GM19035 (cell line): Measurements from ENCODE around the gene HES2.
"Not testable (repeated sequence)": the region's sequence is repeated elsewhere in the genome, so short reads cannot be mapped to it uniquely, and the experiment has no call there.

ENCODE experiments used
- ATAC-seq: cut with Tn5 transposase; IDR thresholded peaks from one replicate; pipeline ENCODE4 v1.9.1; 2021; ENCODE audit not compliant: unreplicated experiment

Gene HES2, protein sequence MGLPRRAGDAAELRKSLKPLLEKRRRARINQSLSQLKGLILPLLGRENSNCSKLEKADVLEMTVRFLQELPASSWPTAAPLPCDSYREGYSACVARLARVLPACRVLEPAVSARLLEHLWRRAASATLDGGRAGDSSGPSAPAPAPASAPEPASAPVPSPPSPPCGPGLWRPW

DNA sequence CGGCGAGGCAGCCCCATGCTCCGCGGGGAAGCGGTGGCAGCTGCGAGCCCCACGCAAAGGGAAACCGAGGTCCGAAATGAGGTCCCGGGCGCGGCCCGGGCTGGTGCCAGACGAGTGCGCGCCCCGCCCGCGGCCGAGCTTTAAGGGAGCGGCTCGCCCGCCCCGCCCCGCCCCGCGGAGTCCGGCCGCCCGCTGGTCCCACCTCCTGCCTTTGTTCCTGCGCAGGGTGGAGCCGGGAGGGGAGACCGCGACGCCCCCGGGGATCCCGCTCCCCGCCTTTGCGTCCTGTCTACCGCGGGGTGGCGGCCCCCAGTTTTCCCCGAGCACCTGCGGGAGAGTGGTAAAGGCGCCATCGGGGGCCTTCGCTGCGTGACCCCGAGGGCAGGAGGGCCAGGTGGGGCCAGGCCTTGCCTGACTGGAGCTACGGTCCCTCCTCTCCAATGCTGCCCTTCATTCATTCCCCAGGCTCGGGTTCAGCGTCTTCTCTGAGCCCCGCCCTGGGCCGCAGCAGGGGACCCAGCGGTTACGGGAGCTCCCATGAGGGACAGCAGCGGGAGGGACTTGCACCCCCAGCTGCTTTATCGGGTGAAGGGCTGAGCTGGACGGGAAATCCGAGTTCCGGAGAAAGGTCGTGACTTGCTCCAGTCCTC lies at the start of gene HES2:
Gene HES2, minus strand, starts transcription at position 116 of the 650 bp plus-strand sequence. Its CDS starts 99 bp downstream, at position 17.
- no peak for ATAC-seq

DNA sequence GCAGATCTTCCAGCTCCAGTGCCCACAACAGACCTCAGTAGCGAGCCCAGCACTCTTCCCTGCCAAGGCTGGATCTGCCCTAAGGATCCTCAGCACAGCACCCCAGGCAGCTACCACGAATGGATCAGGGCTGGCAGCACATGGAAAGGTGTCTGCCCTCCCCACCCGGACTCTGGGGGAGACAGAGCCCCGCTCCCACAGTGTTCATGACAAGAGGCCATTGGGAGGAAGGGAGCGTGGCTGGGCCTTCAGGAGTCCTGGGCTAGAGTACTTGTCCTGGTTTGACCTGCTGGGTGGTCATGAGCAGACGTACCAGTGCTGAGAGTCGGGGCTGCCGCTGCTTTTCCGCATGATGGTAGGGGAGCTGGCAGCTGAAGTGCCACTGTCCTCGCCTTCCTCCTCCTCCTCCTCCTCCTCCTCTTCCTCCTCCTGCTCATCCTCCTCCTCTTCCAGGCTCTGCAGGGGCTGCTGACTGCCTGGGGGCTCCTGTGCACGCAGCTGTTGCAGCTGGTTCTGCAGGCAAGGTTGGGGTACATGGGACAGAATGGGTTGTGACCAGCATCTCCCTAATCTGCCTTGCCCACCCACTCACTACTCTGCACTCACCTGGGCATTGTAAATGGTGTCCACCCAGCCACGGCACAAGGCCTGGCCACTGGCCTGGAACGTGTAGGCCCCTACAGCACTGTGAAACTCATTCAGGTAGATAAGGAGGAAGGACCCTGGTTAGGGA lies 49.2 kb upstream of the HES2 start:
- ATAC-seq, result no peak

DNA sequence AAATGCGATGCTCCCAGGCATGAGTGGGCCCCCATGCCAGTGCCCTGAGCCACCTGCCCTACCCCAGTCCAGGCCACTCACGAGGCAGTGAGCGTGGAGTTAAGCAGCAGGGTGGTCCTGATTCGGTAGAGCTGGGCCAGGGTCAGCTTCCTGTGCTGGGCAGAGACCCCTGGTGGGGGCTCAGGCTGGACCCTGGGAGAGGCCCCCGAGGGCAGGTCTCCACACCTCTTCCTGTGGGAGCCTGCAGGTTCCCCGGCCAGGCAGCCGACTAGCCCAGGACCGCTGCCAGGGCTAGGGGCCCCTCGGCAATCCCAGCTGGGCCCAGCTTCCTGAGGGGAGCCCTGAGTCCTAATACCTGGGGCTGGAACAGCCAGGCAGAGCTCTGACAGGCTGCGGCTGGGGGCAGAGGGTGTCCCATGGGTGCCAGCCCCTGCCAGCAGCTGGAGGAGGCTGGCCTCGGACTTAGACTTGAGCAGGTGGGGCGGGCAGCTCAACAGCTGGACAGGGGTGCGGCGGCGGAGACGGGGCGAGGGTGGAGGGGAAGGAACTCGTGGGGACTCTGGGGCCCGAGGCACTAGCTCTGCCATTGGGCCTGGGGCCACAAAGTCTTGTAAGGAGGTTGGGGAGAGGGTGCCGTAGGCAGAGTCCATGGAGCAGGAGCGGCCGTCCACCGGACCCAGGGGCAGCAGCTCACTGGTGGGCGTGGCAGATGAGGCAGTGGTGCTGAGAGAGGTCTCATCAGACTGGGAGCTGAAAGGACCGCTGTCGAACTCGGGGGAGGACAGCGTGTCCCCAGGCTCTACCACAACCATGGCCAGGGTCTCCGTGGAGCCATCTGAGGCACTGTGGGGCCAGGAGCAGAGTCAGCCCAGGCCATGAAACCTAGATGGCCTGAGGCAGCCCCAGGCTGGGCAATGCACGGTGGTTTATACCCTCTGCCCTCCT lies 48.3 kb upstream of the HES2 start:
- no peak for ATAC-seq

DNA sequence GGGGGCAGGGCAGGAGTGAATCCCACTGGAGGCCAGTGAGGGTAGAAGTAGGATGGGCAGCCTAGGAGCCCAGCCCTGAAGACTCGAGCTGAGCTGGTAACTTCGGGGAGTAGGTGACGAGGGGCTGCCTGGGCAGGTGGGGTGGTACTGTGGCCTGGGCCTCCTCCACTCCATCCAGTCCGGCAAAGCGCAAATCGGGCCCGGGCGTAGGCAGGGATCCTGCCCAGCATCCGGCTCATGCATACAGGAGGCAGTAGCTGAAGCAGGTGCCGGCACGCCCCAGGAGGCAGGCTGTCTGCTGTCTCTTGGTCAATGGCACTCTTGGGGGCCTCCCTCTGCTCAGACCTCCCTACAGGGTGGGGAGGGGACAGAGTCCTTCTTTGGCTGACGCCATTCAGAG lies 47.5 kb upstream of the HES2 start:
- ATAC-seq, result no peak

DNA sequence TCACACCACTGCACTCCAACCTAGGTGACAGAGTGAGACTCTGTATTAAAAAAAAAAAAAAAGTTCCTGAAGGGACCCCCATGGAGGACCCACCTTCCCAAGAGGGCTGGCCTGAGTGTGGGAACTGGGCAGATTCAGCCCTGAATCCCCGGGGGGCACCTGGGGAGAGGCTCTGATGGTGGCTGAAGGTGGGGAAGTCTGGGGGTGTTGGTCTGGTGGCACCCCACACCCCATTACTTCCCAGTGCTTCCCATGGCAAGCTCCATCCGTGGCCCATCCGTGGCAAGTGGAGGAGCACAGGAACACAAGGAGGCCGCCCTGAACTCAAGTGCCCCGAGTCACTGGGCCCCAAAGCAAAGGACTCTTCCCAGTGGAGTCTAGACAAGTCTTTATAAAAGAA lies 47.0 kb upstream of the HES2 start:
- no peak for ATAC-seq

DNA sequence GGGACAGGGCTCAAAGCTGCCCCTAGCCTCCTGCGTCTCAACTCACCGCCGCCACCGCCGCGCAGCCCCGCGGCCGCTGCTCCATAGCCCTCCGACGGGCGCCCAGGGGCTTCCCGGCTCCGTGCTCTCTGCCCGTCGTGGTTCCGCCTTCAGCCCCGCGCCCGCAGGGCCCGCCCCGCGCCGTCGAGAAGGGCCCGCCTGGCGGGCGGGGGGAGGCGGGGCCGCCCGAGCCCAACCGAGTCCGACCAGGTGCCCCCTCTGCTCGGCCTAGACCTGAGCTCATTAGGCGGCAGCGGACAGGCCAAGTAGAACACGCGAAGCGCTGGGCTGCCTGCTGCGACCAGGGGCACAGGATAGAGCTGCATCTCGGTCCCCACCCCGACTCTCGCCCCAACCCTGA lies 46.3 kb upstream of the HES2 start, which contains the start of gene TNFRSF25:
Gene TNFRSF25, minus strand, starts transcription at position 151 of the 400 bp plus-strand sequence. Its CDS starts 66 bp downstream, at position 85.
- no peak for ATAC-seq

DNA sequence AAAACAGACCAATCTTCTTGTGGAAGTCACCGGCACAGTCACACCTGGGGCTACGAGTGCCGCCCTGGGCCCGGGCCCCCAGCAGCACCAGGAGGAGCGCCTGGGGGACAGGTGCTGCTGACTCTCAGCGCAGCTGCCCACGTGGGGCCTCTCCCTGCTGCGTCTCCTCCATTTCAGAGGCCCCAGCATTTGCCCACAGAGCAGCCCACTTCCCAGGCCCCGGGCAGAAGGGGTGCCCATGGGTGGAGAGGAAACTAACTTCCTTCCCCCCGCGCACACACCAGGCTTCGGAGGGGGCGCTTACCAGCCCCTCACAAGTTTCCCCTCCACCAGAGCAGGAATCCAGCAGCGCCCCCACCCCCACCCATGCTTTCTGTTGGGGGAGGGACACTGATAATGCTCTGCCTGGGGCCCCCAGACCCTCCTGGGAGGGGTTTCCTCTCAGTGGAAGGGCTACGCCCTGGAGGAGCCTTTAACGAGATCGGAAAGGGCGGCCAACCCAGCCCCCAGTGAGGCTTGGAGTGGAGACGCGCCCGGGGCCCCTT lies 45.8 kb upstream of the HES2 start:
- ATAC-seq, result no peak

DNA sequence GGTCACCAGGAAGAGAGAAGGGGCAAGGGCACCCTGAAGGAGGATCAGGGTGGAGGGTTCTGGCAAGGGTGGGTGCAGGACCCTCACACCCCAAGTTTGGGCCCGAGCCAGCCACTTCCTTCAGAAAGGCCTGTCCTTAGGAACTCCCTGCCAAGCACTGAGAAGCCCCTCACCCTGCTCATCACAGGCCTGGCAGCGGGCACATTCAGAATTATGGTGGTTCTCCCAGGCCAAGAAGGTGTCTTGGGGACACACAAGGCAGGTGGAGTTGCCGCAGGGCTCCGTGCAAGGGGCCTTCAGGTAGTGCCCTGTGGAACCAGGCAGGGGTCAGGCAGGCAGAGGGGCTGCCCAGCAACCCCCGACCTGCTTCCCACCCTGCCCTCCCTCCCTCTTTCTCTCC lies 45.2 kb upstream of the HES2 start:
- ATAC-seq, result no peak

DNA sequence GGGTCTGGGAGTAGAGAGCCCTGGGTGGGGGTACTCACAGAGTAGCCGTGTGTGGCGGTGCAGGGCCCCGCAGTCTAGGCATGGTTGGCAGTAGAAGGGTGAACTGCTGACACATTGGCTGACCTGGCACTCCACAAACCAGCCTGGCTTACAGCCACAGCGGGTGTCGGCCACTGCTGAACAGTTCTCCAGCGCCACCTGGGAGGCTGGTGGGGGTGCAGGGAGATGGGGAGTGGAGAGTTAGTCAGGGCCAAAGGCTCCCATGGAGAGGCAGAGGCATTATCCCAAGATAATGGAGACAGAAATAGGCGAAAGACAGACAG lies 44.8 kb upstream of the HES2 start:
- ATAC-seq, result no peak

DNA sequence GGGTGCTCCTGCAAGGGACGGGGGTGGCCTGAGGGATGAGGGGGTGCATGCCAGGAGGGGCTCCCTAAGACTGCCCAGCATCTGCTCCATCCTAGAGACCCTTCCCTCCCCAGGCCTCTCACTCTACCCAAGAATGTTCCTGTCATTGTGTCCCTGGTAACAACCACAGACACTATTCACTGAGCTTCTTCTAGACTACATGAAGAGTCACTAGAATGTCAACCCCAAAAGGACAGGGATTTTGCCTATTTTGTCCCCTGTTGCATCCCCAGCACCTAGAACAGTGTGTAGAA lies 43.3 kb upstream of the HES2 start:
- no peak for ATAC-seq

DNA sequence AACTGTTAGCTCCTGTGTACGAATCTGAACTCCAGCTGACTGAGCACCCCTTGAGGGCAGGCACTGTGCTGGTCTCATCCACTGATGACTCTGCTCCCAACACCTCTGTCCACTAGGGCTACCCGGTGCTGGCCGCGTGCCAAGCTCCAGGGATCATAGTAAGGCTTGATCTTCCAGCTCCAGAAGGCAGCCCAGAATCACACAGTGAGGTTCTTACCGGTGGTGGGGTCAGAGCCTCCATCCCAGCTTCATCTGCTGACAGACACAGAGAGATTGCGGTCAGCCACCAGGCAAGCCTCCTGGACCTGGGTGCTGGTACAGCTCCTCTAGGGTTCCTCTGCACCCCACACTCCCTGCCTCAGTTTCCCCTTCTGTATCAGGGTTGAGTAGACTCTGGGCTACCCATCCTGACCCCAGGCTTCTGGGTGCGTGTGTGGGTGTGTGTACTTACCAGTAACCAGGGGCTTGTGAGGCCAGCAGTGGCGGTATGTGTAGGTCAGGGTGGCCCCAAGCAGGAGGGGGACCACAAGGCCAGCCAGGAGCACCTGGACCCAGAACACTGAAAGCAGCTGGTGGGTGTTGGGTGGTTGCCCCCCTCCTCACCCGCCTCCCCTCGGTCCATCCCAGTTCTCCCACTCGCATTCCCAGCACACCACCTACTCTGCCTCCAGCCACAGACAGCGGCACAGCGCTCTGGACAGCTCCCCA lies 42.8 kb upstream of the HES2 start:
- no peak for ATAC-seq

DNA sequence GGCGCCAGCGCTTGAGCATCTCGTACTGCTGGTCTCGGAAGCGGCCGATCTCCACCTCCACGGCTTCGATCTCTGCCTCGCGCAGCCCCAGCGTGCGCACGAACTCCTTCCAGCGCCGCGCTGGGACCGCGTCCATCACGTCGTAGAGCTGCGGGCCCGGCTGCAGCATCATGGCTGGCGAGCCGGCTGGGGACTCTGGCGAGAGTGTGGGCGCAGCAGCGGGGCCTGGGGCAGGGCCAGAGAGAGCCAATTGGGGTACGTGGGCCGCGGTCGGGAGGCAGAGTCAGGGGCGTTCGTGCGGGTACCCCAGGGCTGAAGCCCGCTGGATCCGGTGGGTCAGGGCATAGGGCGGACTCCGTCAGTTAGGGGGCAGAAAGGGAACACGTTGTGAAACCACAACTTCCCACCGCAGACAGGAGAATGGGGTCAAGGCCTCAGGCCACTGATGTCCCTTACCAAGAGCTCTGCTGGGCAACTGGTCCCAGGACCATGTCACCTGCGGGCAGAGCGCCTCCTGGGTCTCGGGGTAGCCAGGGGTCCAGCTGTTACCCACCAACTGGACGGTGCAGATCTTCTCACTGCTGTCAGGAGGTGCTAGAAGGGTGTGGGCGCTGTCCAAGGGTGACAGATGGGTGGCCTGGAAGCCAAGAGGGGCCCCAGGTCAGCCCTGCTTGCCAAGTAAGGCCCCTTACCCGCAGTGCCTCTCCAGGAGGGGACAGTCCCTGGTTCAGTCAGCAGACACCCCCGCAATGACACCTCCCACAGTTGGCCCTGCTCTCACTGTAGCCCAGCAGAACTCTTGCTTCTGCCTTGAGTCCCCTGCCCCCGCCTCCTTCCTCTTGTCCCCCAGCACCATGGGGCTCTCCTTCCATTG lies 42.1 kb upstream of the HES2 start:
- no peak for ATAC-seq

DNA sequence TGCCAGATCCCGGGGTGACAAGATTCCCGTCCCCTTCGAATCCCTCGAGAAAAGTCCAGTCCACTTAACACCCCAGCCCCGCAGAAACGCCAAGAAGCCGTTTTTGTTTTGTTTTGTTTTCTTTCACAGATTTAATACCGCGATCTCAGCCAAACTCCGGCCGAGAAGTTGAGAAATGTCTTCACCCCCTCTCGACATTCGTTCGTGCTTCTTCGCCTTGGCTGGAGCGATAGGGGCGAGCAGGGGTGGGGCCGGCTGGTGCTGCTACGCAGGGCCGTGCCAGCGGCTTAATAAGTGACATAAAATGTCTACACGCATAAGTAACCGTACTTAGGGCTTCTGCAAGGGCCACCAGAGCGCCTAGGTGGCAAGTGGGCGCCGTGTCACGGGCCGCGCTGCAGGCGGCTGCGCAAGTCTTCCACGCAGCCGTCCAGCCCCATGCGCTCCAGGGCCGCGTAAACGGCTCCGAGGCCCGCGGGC lies 41.4 kb upstream of the HES2 start:
- no peak for ATAC-seq

DNA sequence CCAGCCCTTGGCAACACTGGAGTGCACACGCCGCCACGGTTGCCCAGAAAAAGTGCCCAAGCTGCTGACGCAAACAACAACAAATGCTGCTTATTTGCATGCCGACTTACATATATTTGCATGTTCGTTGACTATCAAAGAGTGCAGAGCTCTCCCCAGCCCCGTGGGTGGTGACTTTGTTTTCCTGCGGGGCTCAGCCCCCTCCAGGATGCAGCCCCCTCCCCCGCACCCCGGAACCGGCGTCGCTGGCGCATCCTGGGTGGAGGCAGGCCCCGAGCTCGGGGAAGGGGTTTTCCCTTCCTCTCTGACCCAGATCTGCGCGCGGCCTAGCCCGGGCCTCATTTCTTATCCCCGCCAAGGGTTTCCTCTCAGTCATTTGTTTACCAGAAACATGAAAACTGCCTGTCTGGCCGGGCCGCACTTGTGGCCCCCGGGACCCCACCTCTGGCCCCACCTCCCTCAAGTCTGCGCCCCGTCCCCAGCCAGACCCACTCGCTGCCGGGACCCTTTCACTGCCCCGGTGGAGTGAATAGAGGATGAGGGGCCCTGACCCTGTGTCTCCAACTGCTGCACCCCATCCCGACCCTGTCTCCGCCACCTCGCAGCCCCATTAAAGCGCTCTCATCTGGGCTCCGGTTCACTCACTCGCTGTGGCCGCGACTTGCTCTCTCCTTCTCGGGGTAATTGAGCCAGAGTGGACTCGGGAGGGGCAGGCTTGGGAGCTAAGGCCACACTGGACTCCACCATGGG lies 40.8 kb upstream of the HES2 start:
- ATAC-seq, result no peak

DNA sequence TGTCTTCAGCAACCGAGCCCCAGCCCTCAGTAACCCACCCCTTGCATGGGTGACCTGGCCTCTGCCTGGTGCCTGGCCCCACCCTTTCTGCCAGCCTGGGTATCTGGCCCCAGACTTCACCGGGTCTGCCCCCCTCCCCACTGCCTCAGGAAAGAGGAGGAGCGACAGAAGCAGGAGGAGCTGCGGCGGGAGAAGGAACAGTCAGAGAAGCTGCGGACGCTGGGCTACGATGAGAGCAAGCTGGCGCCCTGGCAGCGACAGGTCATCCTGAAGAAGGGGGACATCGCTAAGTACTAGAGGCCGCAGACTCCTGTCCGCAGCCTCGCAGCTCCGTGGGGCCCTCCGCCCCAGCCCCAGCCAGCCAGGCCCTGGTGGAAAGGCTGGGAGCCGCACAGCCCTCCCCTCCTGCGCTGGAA lies 40.1 kb upstream of the HES2 start:
- ATAC-seq, result no peak

DNA sequence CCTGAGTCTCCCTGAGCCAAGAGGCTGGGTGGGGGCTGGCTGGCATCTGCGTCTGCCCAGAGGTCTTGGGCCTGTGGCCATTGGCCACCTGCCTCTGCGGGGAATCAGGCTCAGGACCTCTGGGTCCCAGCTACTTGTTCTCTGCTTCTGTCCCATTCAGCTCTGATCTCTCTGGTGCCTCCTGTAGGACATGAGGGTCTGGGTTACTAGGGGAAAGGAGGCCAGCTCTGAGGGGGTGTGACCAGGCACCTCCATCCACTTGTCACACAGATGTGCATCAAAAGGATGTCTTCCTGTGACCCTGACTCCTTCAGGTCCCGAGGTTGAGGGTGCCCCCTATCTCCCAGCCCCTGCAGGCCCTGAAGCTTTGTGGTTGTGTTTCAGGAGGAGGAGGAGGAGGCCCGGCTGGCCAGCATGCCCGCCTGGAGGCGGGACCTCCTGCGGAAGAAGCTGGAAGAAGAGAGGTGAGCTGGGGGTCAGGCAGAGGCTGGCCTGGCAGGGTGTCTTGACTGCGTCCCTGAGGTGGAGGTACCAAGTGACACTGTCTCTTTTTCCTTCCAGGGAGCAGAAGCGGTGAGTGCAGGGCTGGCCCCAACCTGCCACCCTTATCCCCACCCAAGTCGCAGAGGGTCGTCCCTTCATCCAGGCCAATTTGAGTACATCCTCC lies 37.2 kb upstream of the HES2 start:
- no peak for ATAC-seq

DNA sequence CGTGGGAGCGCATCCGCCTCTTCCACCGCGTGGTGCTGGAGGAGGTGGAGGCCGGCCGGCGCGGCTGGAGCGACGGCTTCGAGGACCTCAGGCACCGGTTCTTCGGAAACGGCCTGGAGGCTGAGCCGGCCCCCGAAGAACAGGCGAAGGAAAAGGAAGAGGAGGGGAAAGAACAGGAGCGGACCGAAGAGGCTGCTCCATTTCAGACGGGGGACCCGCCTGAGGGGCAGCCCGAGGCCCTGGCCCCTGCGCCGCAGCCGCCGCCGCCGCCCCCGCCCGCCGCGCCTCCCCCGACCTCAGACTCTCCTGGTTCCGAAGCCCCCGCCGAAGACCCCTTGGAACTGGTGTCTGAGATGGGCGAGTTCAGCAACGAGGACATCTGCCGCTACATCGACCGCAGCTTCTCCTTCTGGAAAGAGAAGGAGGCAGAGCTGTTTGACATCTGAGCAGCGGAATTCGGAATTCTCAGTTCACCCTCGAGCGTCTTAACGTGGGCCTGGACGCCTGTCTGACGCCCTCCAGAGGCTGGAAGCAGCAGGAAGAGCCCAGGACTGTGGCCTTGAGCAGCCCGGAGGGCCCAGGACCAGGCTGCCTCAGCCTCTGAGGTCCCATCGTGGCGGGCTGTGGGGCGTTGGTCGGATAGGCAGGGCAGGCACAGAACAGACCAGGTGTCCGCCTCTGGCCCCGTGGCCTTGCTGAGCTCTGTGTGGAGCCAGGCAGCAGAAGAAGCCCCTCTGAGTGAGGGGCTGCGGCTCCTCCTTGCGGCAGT lies 36.2 kb upstream of the HES2 start:
- not testable (repeated sequence) for ATAC-seq
